ENCODE data around the gene MID1.

GRCh38 chrX:10636851-10637250 is 16.5 kb upstream of the MID1 start:
- TF ChIP-seq CTCF (IDR thresholded peaks at IDR 0.05) (no peak), POLR2A (IDR thresholded peaks at IDR 0.05) (no peak), POLR2AphosphoS5 (IDR thresholded peaks at IDR 0.05) (no peak)

Measured in breast epithelium (tissue), 3 donors.